CD4-positive, alpha-beta T cell treated with Interleukin-10 for 1 hour (primary cell): ENCODE data around the gene SULT1C2.
"Not testable (repeated sequence)": the region's sequence is repeated elsewhere in the genome, so short reads cannot be mapped to it uniquely, and the experiment has no call there.

Experiments
- DNase-seq: peaks from one replicate; pipeline ENCODE4 v3.0.0-alpha.2; 2020

Gene SULT1C2

DNA sequence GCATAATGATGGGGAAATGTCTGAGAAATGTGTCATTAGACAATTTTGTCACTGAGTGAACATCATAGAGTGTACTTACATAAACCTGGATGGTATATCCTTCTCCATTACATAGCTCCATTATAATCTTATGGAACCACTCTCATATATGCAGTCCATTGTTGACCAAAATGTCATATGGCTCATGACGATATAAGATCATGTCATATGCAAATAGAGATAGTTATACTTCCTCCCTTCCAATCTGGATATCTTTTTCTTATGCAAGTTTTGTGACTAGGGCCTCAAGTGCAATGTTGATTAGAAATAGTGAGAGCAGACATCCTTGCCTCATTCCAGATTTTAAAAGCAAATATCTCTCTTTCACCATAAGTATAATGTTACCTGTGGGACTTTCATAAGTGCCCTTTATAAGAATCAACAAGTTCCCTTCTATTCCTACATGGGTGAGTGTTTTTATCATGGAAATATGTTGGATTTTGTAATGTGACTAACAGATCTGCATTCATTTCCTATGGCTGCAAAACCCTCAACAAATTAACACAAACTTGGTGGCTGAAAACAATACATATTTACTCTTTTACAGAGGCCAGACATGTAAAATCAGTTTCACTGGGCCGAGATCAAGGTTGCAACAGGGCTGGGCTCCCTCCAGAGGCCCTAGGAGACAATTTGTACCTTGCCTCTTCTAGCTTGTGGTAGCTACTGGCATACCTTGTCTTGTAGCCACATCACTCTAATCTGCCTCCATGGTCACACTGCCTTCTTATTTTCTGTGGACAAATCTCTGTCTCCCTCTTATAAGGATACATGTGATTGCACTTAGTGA is 67.4 kb downstream of the SULT1C2 start:
- DNase-seq = no peak

- DNase-seq = not testable (repeated sequence)
Observed at GRCh38 chr2:108359336-108359735, 70.6 kb downstream of the SULT1C2 start.
